Measurements from ENCODE around the gene FOXA2. TPM values are rescaled to one million over a fixed set of nuclear protein-coding genes. Genes with fewer than 3 reads are reported as not detected.
A peak's percentile ranks its signal among the peaks of the same experiment; 100 is the strongest.

Gene FOXA2
- total and polyA plus RNA-seq, 2 of the 13 experiments (the other 11 are each of a cell fraction or from before 2014, with no cell fraction given) = 8.8 to 12.2 TPM

- no peak; the same call in 1 of the 2 replicates for TF ChIP-seq SPEN (CRISPR knock-in tag; IDR thresholded peaks at IDR 0.05; ENCODE audit: low read depth)
- no peak for TF ChIP-seq SMARCC2 (IDR thresholded peaks at IDR 0.05)
- TF ChIP-seq HNRNPH1 (optimal IDR thresholded peaks at IDR 0.05; ENCODE audit: low read depth, low read length) = no peak
- no peak for TF ChIP-seq JUN (CRISPR knock-in tag; IDR thresholded peaks at IDR 0.05)
- TF ChIP-seq PCBP2 (optimal IDR thresholded peaks at IDR 0.05; ENCODE audit: low read depth, low read length, poor library complexity, severe bottlenecking) = no peak
- TF ChIP-seq, protein P1, sequence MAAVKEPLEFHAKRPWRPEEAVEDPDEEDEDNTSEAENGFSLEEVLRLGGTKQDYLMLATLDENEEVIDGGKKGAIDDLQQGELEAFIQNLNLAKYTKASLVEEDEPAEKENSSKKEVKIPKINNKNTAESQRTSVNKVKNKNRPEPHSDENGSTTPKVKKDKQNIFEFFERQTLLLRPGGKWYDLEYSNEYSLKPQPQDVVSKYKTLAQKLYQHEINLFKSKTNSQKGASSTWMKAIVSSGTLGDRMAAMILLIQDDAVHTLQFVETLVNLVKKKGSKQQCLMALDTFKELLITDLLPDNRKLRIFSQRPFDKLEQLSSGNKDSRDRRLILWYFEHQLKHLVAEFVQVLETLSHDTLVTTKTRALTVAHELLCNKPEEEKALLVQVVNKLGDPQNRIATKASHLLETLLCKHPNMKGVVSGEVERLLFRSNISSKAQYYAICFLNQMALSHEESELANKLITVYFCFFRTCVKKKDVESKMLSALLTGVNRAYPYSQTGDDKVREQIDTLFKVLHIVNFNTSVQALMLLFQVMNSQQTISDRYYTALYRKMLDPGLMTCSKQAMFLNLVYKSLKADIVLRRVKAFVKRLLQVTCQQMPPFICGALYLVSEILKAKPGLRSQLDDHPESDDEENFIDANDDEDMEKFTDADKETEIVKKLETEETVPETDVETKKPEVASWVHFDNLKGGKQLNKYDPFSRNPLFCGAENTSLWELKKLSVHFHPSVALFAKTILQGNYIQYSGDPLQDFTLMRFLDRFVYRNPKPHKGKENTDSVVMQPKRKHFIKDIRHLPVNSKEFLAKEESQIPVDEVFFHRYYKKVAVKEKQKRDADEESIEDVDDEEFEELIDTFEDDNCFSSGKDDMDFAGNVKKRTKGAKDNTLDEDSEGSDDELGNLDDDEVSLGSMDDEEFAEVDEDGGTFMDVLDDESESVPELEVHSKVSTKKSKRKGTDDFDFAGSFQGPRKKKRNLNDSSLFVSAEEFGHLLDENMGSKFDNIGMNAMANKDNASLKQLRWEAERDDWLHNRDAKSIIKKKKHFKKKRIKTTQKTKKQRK (IDR thresholded peaks at IDR 0.05; ENCODE audit: low read length) = no peak
- no peak for TF ChIP-seq ZNF614 (CRISPR knock-in tag; IDR thresholded peaks at IDR 0.05; ENCODE audit: borderline replicate concordance)
- 0 out of 2 replicates have a peak, but pooled peaks have one; percentile 44 for TF ChIP-seq RFXAP (CRISPR knock-in tag; IDR thresholded peaks at IDR 0.05; ENCODE audit: borderline replicate concordance)
- TF ChIP-seq, protein P2, sequence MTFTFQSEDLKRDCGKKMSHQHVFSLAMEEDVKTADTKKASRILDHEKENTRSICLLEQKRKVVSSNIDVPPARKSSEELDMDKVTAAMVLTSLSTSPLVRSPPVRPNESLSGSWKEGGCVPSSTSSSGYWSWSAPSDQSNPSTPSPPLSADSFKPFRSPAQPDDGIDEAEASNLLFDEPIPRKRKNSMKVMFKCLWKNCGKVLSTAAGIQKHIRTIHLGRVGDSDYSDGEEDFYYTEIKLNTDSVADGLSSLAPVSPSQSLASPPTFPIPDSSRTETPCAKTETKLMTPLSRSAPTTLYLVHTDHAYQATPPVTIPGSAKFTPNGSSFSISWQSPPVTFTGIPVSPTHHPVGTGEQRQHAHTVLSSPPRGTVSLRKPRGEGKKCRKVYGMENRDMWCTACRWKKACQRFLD (CRISPR knock-in tag; IDR thresholded peaks at IDR 0.05; ENCODE audit: borderline replicate concordance) = no peak
- TF ChIP-seq DDIT3 (CRISPR knock-in tag; IDR thresholded peaks at IDR 0.05) = no peak
- no peak for TF ChIP-seq GATAD1 (CRISPR knock-in tag; IDR thresholded peaks at IDR 0.05)
- peak; percentile 19; the same call in 1 of the 2 replicates for TF ChIP-seq ZNF292 (CRISPR knock-in tag; IDR thresholded peaks at IDR 0.05; ENCODE audit: borderline replicate concordance, low read depth)
- TF ChIP-seq, protein P3, sequence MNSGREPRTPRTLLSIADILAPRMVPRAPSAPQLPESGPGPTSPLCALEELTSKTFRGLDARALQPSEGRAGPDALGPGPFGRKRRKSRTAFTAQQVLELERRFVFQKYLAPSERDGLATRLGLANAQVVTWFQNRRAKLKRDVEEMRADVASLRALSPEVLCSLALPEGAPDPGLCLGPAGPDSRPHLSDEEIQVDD (CRISPR knock-in tag; IDR thresholded peaks at IDR 0.05; ENCODE audit: borderline replicate concordance) = no peak
- TF ChIP-seq GLMP (CRISPR knock-in tag; IDR thresholded peaks at IDR 0.05; ENCODE audit: borderline replicate concordance) = no peak
- no peak for TF ChIP-seq ZNF275 (CRISPR knock-in tag; IDR thresholded peaks at IDR 0.05; ENCODE audit: borderline replicate concordance)
- TF ChIP-seq ZMAT3 (CRISPR knock-in tag; conservative IDR thresholded peaks at IDR 0.05) = no peak
- TF ChIP-seq, protein P4, sequence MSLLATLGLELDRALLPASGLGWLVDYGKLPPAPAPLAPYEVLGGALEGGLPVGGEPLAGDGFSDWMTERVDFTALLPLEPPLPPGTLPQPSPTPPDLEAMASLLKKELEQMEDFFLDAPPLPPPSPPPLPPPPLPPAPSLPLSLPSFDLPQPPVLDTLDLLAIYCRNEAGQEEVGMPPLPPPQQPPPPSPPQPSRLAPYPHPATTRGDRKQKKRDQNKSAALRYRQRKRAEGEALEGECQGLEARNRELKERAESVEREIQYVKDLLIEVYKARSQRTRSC (CRISPR knock-in tag; IDR thresholded peaks at IDR 0.05; ENCODE audit: low read depth) = no peak
- TF ChIP-seq STAT5B (CRISPR knock-in tag; IDR thresholded peaks at IDR 0.05) = no peak
- TF ChIP-seq MED8 (CRISPR knock-in tag; IDR thresholded peaks at IDR 0.05; ENCODE audit: insufficient replicate concordance) = peak; percentile 25
- TF ChIP-seq PRMT3 (CRISPR knock-in tag; IDR thresholded peaks at IDR 0.05; ENCODE audit: borderline replicate concordance, low read depth) = peak; percentile 58; the same call in 1 of the 2 replicates
Measured at GRCh38 chr20:22582386-22582963, 1.9 kb downstream of the FOXA2 start (continued).
